H1 (cell line): ENCODE measurements around the gene OGDH. TPM values are rescaled to one million over a fixed set of nuclear protein-coding genes. Genes with fewer than 3 reads are reported as not detected.

Experiments used
- CTCF ChIA-PET: fragments of 300-600 bp; sonication (Branson Sonifier 250); formaldehyde crosslinking; loops from one replicate; lab custom pipeline; 2021; ENCODE audit not compliant: partially characterized antibody; lab: Charles Lee
- POLR2A ChIA-PET: fragments of 300-600 bp; sonication (Branson Sonifier 250); formaldehyde crosslinking; loops from one replicate; lab custom pipeline; 2021; ENCODE audit warnings: inconsistent platforms; ENCODE audit not compliant: partially characterized antibody; lab: Charles Lee
- DNase-seq, 2 experiments: peaks; one replicate each; pipeline versions ENCODE4 v3.0.0 to v3.0.0-alpha.2; 2010 to 2022; ENCODE audit warnings: low spot score in 2 of 2, low read depth in 1 of 2, mixed read lengths in 1 of 2
- FAIRE-seq: peaks from 2 replicates; lab custom pipeline; 2011; peaks lifted over from hg19 to GRCh38; lab: Jason Lieb, UNC
- H2AFZ ChIP-seq: 2 replicates; pipeline ENCODE4 v1.8.1; 2012; ENCODE audit warnings: low read length, inconsistent platforms
- H2AK5ac ChIP-seq: 2 replicates; pipeline ENCODE4 v1.6.1; 2013; ENCODE audit warnings: low read depth, low read length
- H2BK120ac ChIP-seq: replicated peaks from 2 replicates; pipeline ENCODE3; 2013; ENCODE audit warnings: low read depth, low read length, inconsistent platforms
- H2BK12ac ChIP-seq: 2 replicates; pipeline ENCODE4 v1.6.1; 2013; ENCODE audit warnings: low read depth, low read length
- H2BK15ac ChIP-seq: 2 replicates; pipeline ENCODE4 v1.6.1; 2013; ENCODE audit warnings: low read length
- H2BK20ac ChIP-seq: 2 replicates; pipeline ENCODE4 v1.6.1; 2013; ENCODE audit warnings: low read length
- H2BK5ac ChIP-seq: 2 replicates; pipeline ENCODE4 v1.6.1; 2013; ENCODE audit warnings: low read depth, low read length
- H3K14ac ChIP-seq: 2 replicates; pipeline ENCODE4 v1.6.1; 2013; ENCODE audit warnings: inconsistent platforms; ENCODE audit not compliant: insufficient read length
- H3K18ac ChIP-seq: 2 replicates; pipeline ENCODE4 v1.6.1; 2013; ENCODE audit warnings: low read length; ENCODE audit errors: extremely low read depth
- H3K23ac ChIP-seq: 2 replicates; pipeline ENCODE4 v1.6.1; 2013; ENCODE audit warnings: inconsistent platforms; ENCODE audit not compliant: insufficient read length
- H3K23me2 ChIP-seq: 2 replicates; pipeline ENCODE4 v1.6.1; 2013; ENCODE audit warnings: low read depth, low read length
- H3K27ac ChIP-seq: 2 replicates; pipeline ENCODE4 v1.6.1; 2011; ENCODE audit warnings: low read depth, low read length, inconsistent platforms
- H3K27me3 ChIP-seq, 4 experiments: replicated peaks in 1 of 4; 1 replicate in 1 of 4; 2 replicates in 3 of 4; pipeline versions ENCODE4 v1.6.1 to v1.8.1; 2011 to 2013; ENCODE audit warnings: low read length in 3 of 4, mild to moderate bottlenecking in 3 of 4, inconsistent platforms in 2 of 4, mixed read lengths in 2 of 4, moderate library complexity in 1 of 4; ENCODE audit not compliant: control insufficient read depth in 3 of 4, insufficient read depth in 3 of 4; ENCODE audit errors: extremely low read depth in 1 of 4
- H3K36me3 ChIP-seq, 4 experiments: 2 replicates each; pipeline versions ENCODE4 v1.6.1 to v1.8.1; 2011 to 2013; ENCODE audit warnings: mild to moderate bottlenecking in 4 of 4, low read length in 3 of 4, moderate library complexity in 2 of 4, control low read depth in 1 of 4, inconsistent platforms in 1 of 4; ENCODE audit not compliant: insufficient read depth in 4 of 4, control insufficient read depth in 2 of 4
- H3K4ac ChIP-seq: replicated peaks from 2 replicates; pipeline ENCODE3; 2013; ENCODE audit warnings: low read length, low read depth, mixed read lengths, inconsistent platforms; ENCODE audit not compliant: insufficient read length
- H3K4me1 ChIP-seq, 4 experiments: replicated peaks in 1 of 4; 1 replicate in 1 of 4; 2 replicates in 3 of 4; pipeline versions ENCODE4 v1.6.1 to v1.8.1; 2011 to 2013; ENCODE audit warnings: low read length in 3 of 4, inconsistent platforms in 2 of 4, mixed read lengths in 1 of 4; ENCODE audit not compliant: insufficient read depth in 4 of 4, control insufficient read depth in 3 of 4
- H3K4me2 ChIP-seq, 2 experiments: 2 replicates each; pipeline versions ENCODE4 v1.6.1 to v1.8.1; 2011 to 2013; ENCODE audit warnings: low read depth in 2 of 2, low read length in 2 of 2, control low read depth in 1 of 2, inconsistent platforms in 1 of 2, mild to moderate bottlenecking in 1 of 2; ENCODE audit not compliant: insufficient read depth in 1 of 2
- H3K4me3 ChIP-seq, 4 experiments: fragments of 200-600, 300-600 bp in 1 of 4; sonication (generic), shearing (Covaris generic), sonication (Bioruptor Twin) in 1 of 4; 2 replicates each; pipeline versions ENCODE4 v1.5.1 to v1.8.1; 2011 to 2016; ENCODE audit warnings: low read length in 4 of 4, low read depth in 3 of 4, control low read depth in 2 of 4, inconsistent platforms in 2 of 4, mild to moderate bottlenecking in 2 of 4, mixed read lengths in 1 of 4, moderate library complexity in 1 of 4; ENCODE audit not compliant: insufficient read depth in 2 of 4; ENCODE audit errors: extremely low read depth in 1 of 4
- H3K56ac ChIP-seq: replicated peaks from 2 replicates; pipeline ENCODE3; 2013; ENCODE audit warnings: low read depth, mild to moderate bottlenecking, mixed read lengths, low read length, inconsistent platforms; ENCODE audit not compliant: insufficient read length
- H3K79me1 ChIP-seq: 2 replicates; pipeline ENCODE4 v1.6.1; 2013; ENCODE audit warnings: low read depth, low read length, control low read depth
- H3K79me2 ChIP-seq, 2 experiments: 2 replicates each; pipeline versions ENCODE4 v1.6.1 to v1.8.1; 2012 to 2013; ENCODE audit warnings: low read length in 2 of 2, mild to moderate bottlenecking in 2 of 2, inconsistent platforms in 1 of 2; ENCODE audit not compliant: insufficient read depth in 2 of 2, control insufficient read depth in 1 of 2
- H3K9ac ChIP-seq, 4 experiments: replicated peaks in 1 of 4; 1 replicate in 1 of 4; 2 replicates in 3 of 4; pipeline versions ENCODE4 v1.6.1 to v1.8.1; 2011 to 2013; ENCODE audit warnings: low read depth in 3 of 4, low read length in 3 of 4, control low read depth in 2 of 4, mild to moderate bottlenecking in 2 of 4, moderate library complexity in 2 of 4, inconsistent platforms in 1 of 4; ENCODE audit errors: extremely low read depth in 1 of 4
- H3K9me3 ChIP-seq, 2 experiments: 2 replicates each; pipeline versions ENCODE4 v1.6.1 to v1.8.1; 2012 to 2013; ENCODE audit warnings: mild to moderate bottlenecking in 2 of 2, moderate library complexity in 2 of 2, control low read depth in 1 of 2, inconsistent platforms in 1 of 2, low read depth in 1 of 2, low read length in 1 of 2, mixed read lengths in 1 of 2; ENCODE audit not compliant: insufficient read depth in 2 of 2
- H4K20me1 ChIP-seq, 2 experiments: replicated peaks in 1 of 2; 2 replicates each; pipeline versions ENCODE3 to v1.8.1; 2011 to 2013; ENCODE audit warnings: inconsistent platforms in 2 of 2, low read length in 2 of 2, mild to moderate bottlenecking in 1 of 2; ENCODE audit not compliant: insufficient read depth in 2 of 2, control insufficient read depth in 1 of 2
- H4K5ac ChIP-seq: 2 replicates; pipeline ENCODE4 v1.6.1; 2013; ENCODE audit warnings: low read length, low read depth, mixed read lengths, inconsistent platforms; ENCODE audit not compliant: insufficient read length
- H4K8ac ChIP-seq: 2 replicates; pipeline ENCODE4 v1.8.0; 2013; ENCODE audit warnings: mild to moderate bottlenecking, moderate library complexity, low read length, inconsistent platforms; ENCODE audit not compliant: insufficient read depth; ENCODE audit errors: extremely low read depth
- H4K91ac ChIP-seq: replicated peaks from 2 replicates; pipeline ENCODE3; 2013; ENCODE audit warnings: low read length, mixed read lengths, inconsistent platforms; ENCODE audit not compliant: insufficient read length
- CEBPB ChIP-seq: IDR thresholded peaks from 2 replicates; pipeline ENCODE4 v1.6.1; 2012; ENCODE audit warnings: low read depth, low read length
- GABPA ChIP-seq: IDR thresholded peaks from 2 replicates; pipeline ENCODE4 v1.6.1; 2011; ENCODE audit warnings: mild to moderate bottlenecking, low read length, moderate library complexity, borderline replicate concordance; ENCODE audit not compliant: insufficient read depth
- GTF2F1 ChIP-seq: IDR thresholded peaks from 2 replicates; pipeline ENCODE4 v1.6.1; 2012; ENCODE audit warnings: low read depth, low read length, improper control_type of control experiment, borderline replicate concordance
- JUN ChIP-seq: IDR thresholded peaks from 2 replicates; pipeline ENCODE4 v1.6.1; 2011; ENCODE audit warnings: low read depth, mild to moderate bottlenecking, improper control_type of control experiment, low read length
- KDM1A ChIP-seq: fragments of 200-600, 300-600 bp; sonication (generic); IDR thresholded peaks from 2 replicates; pipeline ENCODE4 v1.7.1; 2016; ENCODE audit warnings: mild to moderate bottlenecking, low read length, borderline replicate concordance
- NRF1 ChIP-seq: IDR thresholded peaks from 2 replicates; pipeline ENCODE4 v1.6.1; 2011; ENCODE audit warnings: mild to moderate bottlenecking, low read depth, low read length, improper control_type of control experiment
- PHF8 ChIP-seq: fragments of 200-600 bp; sonication (generic); conservative IDR thresholded peaks from 2 replicates; pipeline ENCODE4 v1.7.1; 2012; ENCODE audit warnings: low read depth, mild to moderate bottlenecking, inconsistent platforms, low read length, moderate library complexity
- SAP30 ChIP-seq: fragments of 300-600 bp; sonication (generic); IDR thresholded peaks from 2 replicates; pipeline ENCODE4 v1.7.1; 2012; ENCODE audit warnings: low read length, moderate library complexity, mild to moderate bottlenecking, inconsistent platforms; ENCODE audit not compliant: insufficient read depth, insufficient replicate concordance
- SIRT6 ChIP-seq: IDR thresholded peaks from one replicate; pipeline ENCODE4 v1.7.1; 2012; ENCODE audit warnings: low read length, inconsistent platforms
- SP1 ChIP-seq: IDR thresholded peaks from 2 replicates; pipeline ENCODE4 v1.6.1; 2011; ENCODE audit warnings: low read depth, low read length
- SUZ12 ChIP-seq: fragments of 200-600 bp; sonication (generic); IDR thresholded peaks from 2 replicates; pipeline ENCODE4 v1.6.1; 2012; ENCODE audit warnings: mild to moderate bottlenecking, inconsistent platforms, low read length, moderate library complexity, mixed read lengths
- TAF7 ChIP-seq: optimal IDR thresholded peaks from 2 replicates; pipeline ENCODE3; 2011; ENCODE audit warnings: low read depth, mild to moderate bottlenecking, inconsistent platforms, low read length, moderate library complexity, borderline replicate concordance
- TEAD4 ChIP-seq: IDR thresholded peaks from 2 replicates; pipeline ENCODE4 v1.6.1; 2012; ENCODE audit warnings: low read depth, low read length, inconsistent platforms, mixed read lengths
- WGBS, 2 experiments: shearing (Covaris generic) in 1 of 2; methylation state at CpG; one replicate each; pipeline versions ENCODE4 v1.1.6 to v1.1.7; 2013 to 2015; ENCODE audit warnings: low lambda C conversion rate in 2 of 2, mixed read lengths in 2 of 2, inconsistent platforms in 1 of 2, low coverage in 1 of 2, missing lambda C conversion rate in 1 of 2; ENCODE audit not compliant: insufficient replicate concordance in 2 of 2, insufficient coverage in 1 of 2, insufficient read length in 1 of 2; ENCODE audit errors: extremely low coverage in 1 of 2, missing lambda C conversion rate in 1 of 2; 5-methylcytosine and 5-hydroxymethylcytosine counted together
- polyA plus RNA-seq, 7 experiments: library from polyadenylated mRNA; depleted of rRNA in 3 of 7; stranded (reverse) in 5 of 7; unstranded in 2 of 7; fragments of >200 nt in 5 of 7; fragments of 200-250 nt in 2 of 7; gene quantifications; 1 replicate in 5 of 7; 2 replicates in 1 of 7; 4 replicates in 1 of 7; pipeline versions ENCODE4 v1.2.1 to v1.2.3, GENCODE V29; 2011 to 2013; ENCODE audit warnings: missing spikeins in 2 of 7, mixed read lengths in 2 of 7
- total RNA-seq: library from RNA; stranded (reverse); fragmentation: NEBNext Ultra II Directional; extraction: Animal tissue kit (Norgen Biotek cat#: 25700); gene quantifications from 2 replicates; pipeline ENCODE4 v1.2.1, GENCODE V29; 2021

The OGDH gene
- total and polyA plus RNA-seq, 2 of the 8 experiments (the other 6 are each of a cell fraction or from before 2014, with no cell fraction given), result 71.6 to 91.6 TPM

DNA sequence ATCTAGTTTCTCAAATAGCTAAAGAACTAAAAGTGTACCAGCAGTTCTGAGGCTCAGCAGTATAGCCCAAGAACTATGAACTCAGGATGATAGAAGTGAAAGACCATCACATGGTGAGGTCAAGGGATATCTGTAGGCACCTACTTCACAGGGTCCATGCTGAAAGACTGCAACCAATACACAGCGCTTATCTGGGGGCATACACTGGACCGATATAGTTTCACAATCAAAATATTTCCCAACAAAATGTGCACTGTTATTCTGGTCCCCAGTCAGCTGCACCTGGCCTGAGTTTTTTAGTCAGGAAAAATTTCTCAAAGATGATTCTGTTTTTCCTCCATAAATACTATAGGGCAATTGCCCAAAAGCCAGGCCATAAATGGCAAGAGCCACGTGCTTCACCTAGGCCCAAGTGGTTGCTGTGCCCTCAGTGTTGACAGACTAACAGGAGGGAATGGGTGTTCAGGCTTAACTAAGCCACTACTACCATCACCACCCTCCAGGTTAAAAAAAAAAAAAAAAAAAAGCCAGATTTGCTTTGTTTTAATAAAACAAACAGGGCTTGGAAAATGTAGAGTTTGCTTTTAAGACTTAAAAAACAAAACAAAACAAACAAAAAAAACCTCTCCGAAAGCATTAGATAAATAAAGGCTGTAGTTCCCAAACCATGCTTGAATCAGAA is 58.5 kb downstream of the OGDH start:
- Histone ChIP-seq H3K56ac (no peak overlapping the region), H3K18ac (no peak overlapping the region), H4K91ac (no peak overlapping the region), H2BK20ac (no peak overlapping the region), H3K23ac (no peak overlapping the region), H3K79me2 (no peaks in the 10 kb centered on the region), H3K79me1 (no peaks in the 10 kb centered on the region), H3K9me3 (peaks cover 7 to 8% of the 10 kb centered on the region in 2 experiments), H3K23me2 (no peaks in the 10 kb centered on the region), H3K36me3 (peaks cover 0 to 15% (median 4%) of the 10 kb centered on the region in 4 experiments; a peak in 4 of 8 replicates), H3K27ac (no peak overlapping the region), H2BK120ac (no peak overlapping the region), H3K9ac (no peak overlapping the region), H3K4me2 (no peak overlapping the region), H4K8ac (no peak overlapping the region), H2BK15ac (no peak overlapping the region), H3K4me3 (no peak overlapping the region), H4K20me1 (peaks cover 0 to 3% of the 10 kb centered on the region in 2 experiments), H4K5ac (no peak overlapping the region), H2AK5ac (no peak overlapping the region), H3K27me3 (no peaks in the 10 kb centered on the region), H2AFZ (no peak overlapping the region), H3K4me1 (no peaks in the 10 kb centered on the region), H3K4ac (no peak overlapping the region), H2BK12ac (no peak overlapping the region), H3K14ac (no peak overlapping the region), H2BK5ac (no peak overlapping the region)
- FAIRE-seq (no peak), DNase-seq (no peak)
- 88% methylated on average over 4 of the region's 4 CpGs; no CpG with 5 or more reads in 1 of the 2 experiments for WGBS, 2 experiments
- POLR2A ChIA-PET, result interaction anchor here (1.0 kb wide), 1 partner anchor 133 kb away, joined by 3 read pairs; no protein-coding TSS in a partner anchor
- CTCF ChIA-PET, result interaction anchor here (0.9 kb wide), 1 partner anchor 34 kb away, joined by 3 read pairs; no protein-coding TSS in a partner anchor
- TF ChIP-seq PHF8 (no peak), TEAD4 (no peak), SUZ12 (no peak), SIRT6 (no peak), KDM1A (no peak), GTF2F1 (no peak), CEBPB (no peak), GABPA (no peak), SAP30 (no peak), JUN (no peak), TAF7 (no peak), NRF1 (no peak), SP1 (no peak)
